Effector memory CD4-positive, alpha-beta T cell (primary cell): ENCODE results near the gene SLC39A12.

ENCODE experiments used
- DNase-seq, 3 donors: peaks; one replicate each; pipeline ENCODE4 v3.0.0-alpha.2; 2020
- H3K27ac ChIP-seq: 2 replicates; pipeline ENCODE4 v1.7.0; 2013; ENCODE audit warnings: mild to moderate bottlenecking, low read length, moderate library complexity; ENCODE audit not compliant: insufficient read depth, poor library complexity, severe bottlenecking
- H3K27me3 ChIP-seq: replicated peaks from 2 replicates; pipeline ENCODE4 v1.7.0; 2013; ENCODE audit warnings: mild to moderate bottlenecking, low read length; ENCODE audit not compliant: insufficient read depth, control insufficient read depth, poor library complexity, severe bottlenecking
- H3K36me3 ChIP-seq: 2 replicates; pipeline ENCODE4 v1.7.0; 2013; ENCODE audit warnings: mild to moderate bottlenecking, low read length, moderate library complexity; ENCODE audit not compliant: control insufficient read depth, insufficient read depth
- H3K4me1 ChIP-seq: 2 replicates; pipeline ENCODE4 v1.7.0; 2013; ENCODE audit warnings: low read length, mild to moderate bottlenecking; ENCODE audit not compliant: control insufficient read depth, insufficient read depth, poor library complexity, severe bottlenecking
- H3K4me3 ChIP-seq: 2 replicates; pipeline ENCODE4 v1.7.0; 2013; ENCODE audit warnings: low read length, low read depth, mild to moderate bottlenecking; ENCODE audit not compliant: insufficient read depth, poor library complexity, severe bottlenecking
- H3K9me3 ChIP-seq: 2 replicates; pipeline ENCODE4 v1.7.0; 2013; ENCODE audit warnings: mild to moderate bottlenecking, low read length, moderate library complexity; ENCODE audit not compliant: control insufficient read depth

Gene SLC39A12

DNA sequence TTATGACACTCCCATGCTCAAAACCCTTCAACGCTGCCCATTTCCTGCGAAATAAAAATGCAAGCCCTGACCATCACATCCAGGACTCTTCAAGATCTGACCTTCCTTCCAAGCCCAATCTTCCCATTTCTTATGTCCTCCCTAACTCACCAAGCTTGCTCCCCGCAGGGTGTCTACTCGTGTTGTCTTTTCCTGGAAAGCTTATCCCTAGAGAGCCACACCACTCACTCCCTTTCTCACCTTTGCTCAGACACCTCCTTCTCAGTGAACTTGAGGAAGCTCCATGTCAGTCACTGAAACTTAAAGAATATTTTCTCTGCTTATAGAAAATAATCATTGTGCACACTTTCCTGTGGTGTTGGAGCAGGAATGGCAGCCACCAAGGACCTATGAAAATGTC is 134.1 kb downstream of the SLC39A12 start:
- Histone ChIP-seq H3K27me3 (no peaks in the 10 kb centered on the region), H3K36me3 (no peaks in the 10 kb centered on the region), H3K4me1 (no peaks in the 10 kb centered on the region), H3K9me3 (no peaks in the 10 kb centered on the region), H3K27ac (no peak overlapping the region), H3K4me3 (no peak overlapping the region)
- no peak for DNase-seq

DNA sequence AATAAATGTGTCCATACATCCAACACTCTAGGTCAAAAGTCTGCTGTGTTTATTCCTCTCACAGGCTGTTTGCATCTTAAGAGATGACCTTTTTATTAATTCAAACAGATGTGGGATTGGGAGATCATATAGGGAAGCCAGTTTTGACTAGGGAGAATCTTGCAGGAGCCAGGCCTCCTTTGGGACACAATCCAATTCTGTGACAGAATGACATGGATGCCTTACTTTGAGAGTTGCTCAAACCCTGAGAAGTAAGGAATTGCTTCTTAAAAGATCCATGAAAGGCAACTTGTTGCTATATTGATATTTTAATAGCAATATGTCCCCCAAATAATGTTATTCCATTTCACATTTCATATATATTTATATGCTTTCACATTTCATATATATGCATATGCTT is 135.0 kb downstream of the SLC39A12 start:
- no peaks in the 10 kb centered on the region for H3K36me3 ChIP-seq
- H3K9me3 ChIP-seq, result no peaks in the 10 kb centered on the region
- H3K4me1 ChIP-seq, result no peaks in the 10 kb centered on the region
- no peaks in the 10 kb centered on the region for H3K27me3 ChIP-seq
- no peak for DNase-seq
- no peak overlapping the region for H3K4me3 ChIP-seq
- no peak overlapping the region for H3K27ac ChIP-seq

DNA sequence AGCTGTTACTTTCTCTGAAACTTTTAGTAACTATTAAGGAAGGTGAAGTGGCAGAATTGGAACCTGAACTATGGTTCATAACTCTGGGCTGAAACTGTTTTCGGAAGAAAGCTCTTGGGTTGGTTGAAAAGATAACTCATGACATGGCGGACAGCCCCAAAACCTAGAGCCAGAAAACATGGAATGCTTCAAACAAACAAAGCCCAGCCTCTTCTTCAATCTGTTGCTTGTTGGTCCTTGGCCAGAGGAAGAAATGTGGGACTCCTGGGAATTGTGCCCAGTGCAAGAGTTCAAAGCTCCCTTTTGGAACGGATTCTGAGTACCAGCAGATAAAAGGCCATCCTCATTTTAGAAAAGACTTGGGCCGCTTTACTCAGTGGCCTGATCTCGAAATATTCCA is 135.6 kb downstream of the SLC39A12 start:
- Histone ChIP-seq H3K4me3 (no peak overlapping the region), H3K4me1 (no peaks in the 10 kb centered on the region), H3K36me3 (no peaks in the 10 kb centered on the region), H3K27me3 (no peaks in the 10 kb centered on the region), H3K9me3 (no peaks in the 10 kb centered on the region), H3K27ac (no peak overlapping the region)
- DNase-seq, result no peak
